Omental fat pad (tissue), 4 donors: ENCODE measurements around the gene OSGEPL1. TPM values are rescaled to one million over a fixed set of nuclear protein-coding genes. Genes with fewer than 3 reads are reported as not detected.
A peak's percentile ranks its signal among the peaks of the same experiment; 100 is the strongest.

Experiments used
- ATAC-seq: fragments of 150-250 bp; one replicate; pipeline ENCODE4 v1.9.1; 2016; ENCODE audit warnings: mild to moderate bottlenecking, moderate library complexity; ENCODE audit not compliant: low FRiP score
- DNase-seq: peaks from one replicate; pipeline ENCODE4 v3.0.0-alpha.2; 2019; ENCODE audit warnings: low spot score
- CTCF ChIP-seq, 3 donors: fragments of 450-650 bp; IDR thresholded peaks; one replicate each; pipeline ENCODE4 v1.5.1; 2016 to 2017; ENCODE audit warnings: antibody characterized with exemption in 3 of 3, mild to moderate bottlenecking in 3 of 3, moderate library complexity in 2 of 3
- total RNA-seq, 4 donors: library from RNA; depleted of rRNA; stranded (reverse); fragments of >200 nt; gene quantifications; one replicate each; pipeline ENCODE4 v1.1.0, GENCODE V29; 2016

OSGEPL1 gene
- total RNA-seq, 4 donors from 2014 or later, result 1.3 to 9.6 (median 4.9) TPM

DNA sequence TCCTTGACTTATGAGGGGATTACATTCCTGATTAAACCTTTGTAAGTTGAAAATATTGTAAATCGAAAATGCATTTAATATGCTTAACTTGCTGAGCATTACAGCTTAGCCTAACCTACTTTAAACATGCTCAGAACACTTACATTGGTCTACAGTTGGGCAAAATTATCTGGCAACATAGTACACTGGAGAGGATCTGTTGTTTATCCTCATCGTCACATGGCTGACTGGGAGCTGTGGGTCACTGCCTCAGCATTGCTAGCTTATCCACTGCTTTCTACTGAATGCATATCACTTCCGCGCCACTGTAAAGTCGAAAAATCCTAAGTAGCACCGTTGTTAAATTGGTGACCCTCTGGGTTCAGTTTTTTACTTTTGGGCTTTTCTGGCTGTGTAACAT, 35.3 kb upstream of the OSGEPL1 start:
- ATAC-seq (no peak), DNase-seq (no peak)
- no peak for TF ChIP-seq CTCF (IDR thresholded peaks at IDR 0.05)

DNA sequence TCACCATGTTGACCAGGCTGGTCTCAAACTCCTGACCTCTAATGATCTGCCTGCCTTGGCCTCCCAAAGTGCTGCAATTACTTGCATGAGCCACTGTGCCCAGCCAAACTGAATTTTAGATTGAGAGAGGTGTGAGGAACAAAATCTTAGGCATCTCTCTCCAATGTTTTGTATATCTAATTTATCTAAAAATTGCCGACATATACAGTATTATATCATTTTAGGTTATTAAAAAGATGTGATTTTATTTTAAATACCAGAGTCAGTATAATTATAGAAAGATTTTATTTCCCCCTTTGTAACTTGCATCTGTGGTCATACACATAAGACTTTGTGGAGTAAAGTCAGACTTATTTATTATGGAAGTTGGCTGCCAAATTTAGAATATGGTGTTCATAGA, 31.7 kb upstream of the OSGEPL1 start:
- ATAC-seq, result no peak
- no peak for DNase-seq
- TF ChIP-seq CTCF (IDR thresholded peaks at IDR 0.05), result no peak

DNA sequence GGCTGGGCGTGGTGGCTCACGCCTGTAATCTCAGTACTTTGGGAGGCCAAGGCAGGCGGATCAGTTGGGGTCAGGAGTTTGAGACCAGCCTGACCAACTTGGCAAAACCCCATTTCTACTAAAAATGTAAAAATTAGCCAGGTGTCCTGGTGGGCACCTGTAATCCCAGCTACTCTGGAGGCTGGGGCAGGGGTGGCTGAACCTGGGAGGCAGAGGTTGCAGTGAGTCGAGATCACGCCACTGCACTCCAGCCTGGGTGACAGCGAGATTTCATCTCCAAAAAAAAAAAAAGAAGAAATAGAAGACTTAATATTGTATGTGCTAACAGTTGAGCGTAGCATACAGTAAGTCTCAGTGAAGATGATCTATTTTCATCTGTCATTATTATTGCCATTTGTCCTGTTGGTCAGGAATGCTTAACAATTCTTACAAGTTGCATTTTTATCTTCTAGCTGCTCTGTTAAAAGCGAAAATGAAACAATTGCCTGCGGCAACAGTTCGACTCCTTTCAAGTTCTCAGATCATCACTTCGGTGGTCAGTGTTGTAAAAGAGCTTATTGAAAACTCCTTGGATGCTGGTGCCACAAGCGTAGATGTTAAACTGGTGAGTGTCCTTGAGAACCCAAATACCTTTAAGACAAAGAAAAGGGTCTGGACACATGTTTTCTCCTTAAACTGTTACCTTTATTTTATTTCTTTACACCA, 28.9 kb upstream of the OSGEPL1 start:
- DNase-seq (no peak), ATAC-seq (no peak)

GRCh38 chr2:189783927-189784867, 21.6 kb upstream of the OSGEPL1 start, which contains the start of the genes ORMDL1 and PMS1:
ORMDL1 (minus strand) TSS chr2:189784339; CDS start chr2:189782595, 1,744 bp downstream.
PMS1 (plus strand) TSS chr2:189784450; CDS start chr2:189791810, 7,360 bp downstream.
- TF ChIP-seq CTCF (IDR thresholded peaks at IDR 0.05), result no peak

More for the DNA sequence above, 28.9 kb upstream of the OSGEPL1 start:
- TF ChIP-seq CTCF (IDR thresholded peaks at IDR 0.05), result no peak

DNA sequence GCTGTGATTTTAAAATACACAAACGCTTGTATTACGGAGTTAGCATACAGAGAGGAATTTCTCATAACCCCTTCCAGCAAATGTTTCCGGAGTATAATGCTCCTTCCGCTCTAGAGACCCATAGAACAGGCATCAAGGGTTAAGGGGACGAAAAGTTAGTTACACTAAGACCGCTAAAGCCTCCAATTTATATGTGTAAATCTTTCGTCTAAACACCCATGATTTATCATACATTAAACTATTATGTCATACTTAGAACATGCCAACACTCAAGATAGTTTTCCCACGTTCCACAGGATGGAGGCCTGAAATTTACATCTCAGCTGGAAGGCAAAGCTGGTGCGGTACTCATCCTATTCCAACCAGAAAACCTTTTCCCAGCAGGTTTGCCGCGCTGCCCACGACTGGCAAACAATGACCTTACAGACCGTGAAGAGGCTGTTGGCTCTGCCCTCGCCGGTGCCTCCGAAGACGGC, 20.9 kb upstream of the OSGEPL1 start:
- peak; percentile 20 for ATAC-seq
- TF ChIP-seq CTCF (IDR thresholded peaks at IDR 0.05), result no peak
- no peak for DNase-seq

More at GRCh38 chr2:189783927-189784867, 21.6 kb upstream of the OSGEPL1 start, which contains the start of the genes ORMDL1 and PMS1:
- DNase-seq, result peak; percentile 90
- ATAC-seq, result peak; percentile 98

- no peak for TF ChIP-seq CTCF (IDR thresholded peaks at IDR 0.05)
- no peak for ATAC-seq
- DNase-seq, result no peak
Observed at GRCh38 chr2:189782221-189782671, 19.7 kb upstream of the OSGEPL1 start.
